Right lobe of liver (tissue), 6 donors: ENCODE results near the gene MYCBP2. TPM values are rescaled to one million over a fixed set of nuclear protein-coding genes. Genes with fewer than 3 reads are reported as not detected.

Experiments used
- ATAC-seq, 4 donors: fragments of 200-7000 bp; cut with Tn5 transposase; one replicate each; pipeline ENCODE4 v1.9.1; 2020; ENCODE audit warnings: mild to moderate bottlenecking in 4 of 4, moderate library complexity in 4 of 4
- DNase-seq, 3 donors: peaks; one replicate each; pipeline ENCODE4 v3.0.0-alpha.2; 2020
- H3K27ac ChIP-seq, 3 donors: fragments of 200-600 bp; one replicate each; pipeline ENCODE4 v1.8.0; 2022
- H3K27me3 ChIP-seq, 2 donors: fragments of 200-600 bp; one replicate each; pipeline ENCODE4 v1.8.0; 2022
- H3K36me3 ChIP-seq, 4 donors: fragments of 200-600 bp; sonication (generic) in 1 of 4; one replicate each; pipeline versions ENCODE4 v1.5.1 to v1.8.0; 2017 to 2022; ENCODE audit warnings: control low read depth in 1 of 4
- H3K4me1 ChIP-seq, 4 donors: fragments of 200-600 bp; sonication (generic) in 1 of 4; one replicate each; pipeline versions ENCODE4 v1.5.1 to v1.8.0; 2017 to 2022; ENCODE audit warnings: control low read depth in 1 of 4
- H3K4me3 ChIP-seq, 3 donors: fragments of 200-600 bp; one replicate each; pipeline ENCODE4 v1.8.0; 2022
- H3K9me3 ChIP-seq, 4 donors: fragments of 200-600 bp; sonication (generic) in 1 of 4; one replicate each; pipeline versions ENCODE4 v1.5.1 to v1.8.0; 2017 to 2022; ENCODE audit warnings: control low read depth in 1 of 4
- POLR2A ChIP-seq: fragments of 450-650 bp; IDR thresholded peaks from one replicate; pipeline ENCODE4 v1.6.1; 2017; ENCODE audit warnings: antibody characterized with exemption, mild to moderate bottlenecking
- WGBS: methylation state at CpG from one replicate; pipeline ENCODE4 v1.1.6; 2018; ENCODE audit warnings: low coverage, low lambda C conversion rate; ENCODE audit not compliant: insufficient coverage; ENCODE audit errors: missing lambda C conversion rate; 5-methylcytosine and 5-hydroxymethylcytosine counted together
- intact Hi-C, 2 donors: fragments of 100-400 bp; cut with DNase I; formaldehyde crosslinking; loops; one replicate each; pipeline versions ENCODE4 v1.11.2 to v1.14.1; 2022
- total RNA-seq, 6 experiments: library from RNA; depleted of rRNA in 2 of 6; stranded (reverse); fragments of >200 nt in 2 of 6; fragmentation: NEBNext Ultra II Directional in 3 of 6; extraction: Animal tissue kit (Norgen Biotek cat#: 25700) in 3 of 6; gene quantifications; one replicate each; pipeline versions ENCODE4 v1.1.0 to v1.2.4, GENCODE V29; 2016 to 2023
- TF ChIP-seq, protein P1 (sequence below), 4 donors: fragments of 200-600 bp in 3 of 4; fragments of 450-650 bp in 1 of 4; IDR thresholded peaks; one replicate each; pipeline versions ENCODE4 v1.5.1 to v1.8.0; 2016 to 2022; ENCODE audit warnings: antibody characterized with exemption in 4 of 4, mild to moderate bottlenecking in 2 of 4
- donor health status: DM: no; HTN: yes; CAD: no.
- donor health status: DM: no; HTN: no; CAD: no.
- donor health status: DM: no; HTN: no; CAD: no.
- donor health status: DM: no; HTN: yes; CAD: no.
- donor health status: DM: no; HTN: yes; CAD: no.

Gene MYCBP2
- total RNA-seq, 6 experiments from 2014 or later = 27.8 to 50.1 (median 43.2) TPM

GRCh38 chr13:77222000-77222690 lies 104.7 kb downstream of the MYCBP2 start:
- Histone ChIP-seq H3K9me3 (no peaks in the 10 kb centered on the region), H3K27me3 (no peaks in the 10 kb centered on the region), H3K4me1 (no peaks in the 10 kb centered on the region), H3K27ac (no peak overlapping the region), H3K4me3 (no peak overlapping the region), H3K36me3 (peaks cover 0 to 7% (median 0%) of the 10 kb centered on the region in 4 donors)
- ATAC-seq (peak in 2 of 4 donors; percentile 57 to 74), DNase-seq (no peak)
- WGBS = 65% methylated on average over 3 of the region's 3 CpGs
- TF ChIP-seq POLR2A = no peak
- TF ChIP-seq, protein P1, sequence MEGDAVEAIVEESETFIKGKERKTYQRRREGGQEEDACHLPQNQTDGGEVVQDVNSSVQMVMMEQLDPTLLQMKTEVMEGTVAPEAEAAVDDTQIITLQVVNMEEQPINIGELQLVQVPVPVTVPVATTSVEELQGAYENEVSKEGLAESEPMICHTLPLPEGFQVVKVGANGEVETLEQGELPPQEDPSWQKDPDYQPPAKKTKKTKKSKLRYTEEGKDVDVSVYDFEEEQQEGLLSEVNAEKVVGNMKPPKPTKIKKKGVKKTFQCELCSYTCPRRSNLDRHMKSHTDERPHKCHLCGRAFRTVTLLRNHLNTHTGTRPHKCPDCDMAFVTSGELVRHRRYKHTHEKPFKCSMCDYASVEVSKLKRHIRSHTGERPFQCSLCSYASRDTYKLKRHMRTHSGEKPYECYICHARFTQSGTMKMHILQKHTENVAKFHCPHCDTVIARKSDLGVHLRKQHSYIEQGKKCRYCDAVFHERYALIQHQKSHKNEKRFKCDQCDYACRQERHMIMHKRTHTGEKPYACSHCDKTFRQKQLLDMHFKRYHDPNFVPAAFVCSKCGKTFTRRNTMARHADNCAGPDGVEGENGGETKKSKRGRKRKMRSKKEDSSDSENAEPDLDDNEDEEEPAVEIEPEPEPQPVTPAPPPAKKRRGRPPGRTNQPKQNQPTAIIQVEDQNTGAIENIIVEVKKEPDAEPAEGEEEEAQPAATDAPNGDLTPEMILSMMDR (IDR thresholded peaks at IDR 0.05) = no peak
- intact Hi-C loops = no loop called here

- Histone ChIP-seq H3K4me3 (no peak overlapping the region), H3K36me3 (peaks cover 0 to 19% (median 2%) of the 10 kb centered on the region in 4 donors), H3K4me1 (no peaks in the 10 kb centered on the region), H3K27me3 (no peaks in the 10 kb centered on the region), H3K9me3 (no peaks in the 10 kb centered on the region), H3K27ac (no peak overlapping the region)
- TF ChIP-seq POLR2A = no peak
- TF ChIP-seq, protein P1 (IDR thresholded peaks at IDR 0.05) = no peak
- intact Hi-C loops = no loop called here
- no peak for ATAC-seq
- DNase-seq = no peak
- 77% methylated on average over 2 of the region's 2 CpGs for WGBS
Measured at GRCh38 chr13:77219401-77219800, 107.5 kb downstream of the MYCBP2 start.

GRCh38 chr13:77218274-77218673 lies 108.6 kb downstream of the MYCBP2 start:
- DNase-seq = no peak
- intact Hi-C loops = no loop called here
- no peaks in the 10 kb centered on the region for H3K4me1 ChIP-seq
- TF ChIP-seq, protein P1 (IDR thresholded peaks at IDR 0.05) = no peak
- TF ChIP-seq POLR2A = no peak
- H3K4me3 ChIP-seq = no peak overlapping the region
- no peaks in the 10 kb centered on the region for H3K9me3 ChIP-seq
- H3K27me3 ChIP-seq = no peaks in the 10 kb centered on the region
- no peak for ATAC-seq
- H3K27ac ChIP-seq = no peak overlapping the region
- H3K36me3 ChIP-seq = peaks cover 0 to 23% (median 4%) of the 10 kb centered on the region in 4 donors
- 66% methylated on average over 4 of the region's 4 CpGs for WGBS

GRCh38 chr13:77215543-77215942 lies 111.4 kb downstream of the MYCBP2 start:
- Histone ChIP-seq H3K27me3 (no peaks in the 10 kb centered on the region), H3K27ac (no peak overlapping the region), H3K9me3 (no peaks in the 10 kb centered on the region), H3K4me3 (no peak overlapping the region), H3K36me3 (peaks cover 0 to 30% (median 11%) of the 10 kb centered on the region in 4 donors), H3K4me1 (no peaks in the 10 kb centered on the region)
- ATAC-seq = no peak
- TF ChIP-seq, protein P1 (IDR thresholded peaks at IDR 0.05) = no peak
- no peak for TF ChIP-seq POLR2A
- intact Hi-C loops = no loop called here
- WGBS = 75% methylated on average over 2 of the region's 2 CpGs
- DNase-seq = no peak
